Aorta (tissue), 5 donors: Measurements from ENCODE around the gene PAX4. TPM values are rescaled to one million over a fixed set of nuclear protein-coding genes. Genes with fewer than 3 reads are reported as not detected.

Experiments used
- ATAC-seq: fragments of 200-7000 bp; cut with Tn5 transposase; one replicate; pipeline ENCODE4 v1.9.1; 2022; ENCODE audit warnings: moderate library complexity; ENCODE audit not compliant: low FRiP score
- DNase-seq, 2 donors: peaks; one replicate each; pipeline ENCODE4 v3.0.0-alpha.2; 2020
- H3K27ac ChIP-seq, 2 donors: one replicate each; pipeline ENCODE4 v1.5.1; 2013; ENCODE audit warnings: low read length in 2 of 2, mild to moderate bottlenecking in 2 of 2, moderate library complexity in 2 of 2, control low read depth in 1 of 2, inconsistent platforms in 1 of 2, low read depth in 1 of 2
- H3K27me3 ChIP-seq, 2 donors: one replicate each; pipeline ENCODE4 v1.6.1; 2013; ENCODE audit warnings: control low read depth in 1 of 2, low read length in 1 of 2, mild to moderate bottlenecking in 1 of 2, moderate library complexity in 1 of 2; ENCODE audit not compliant: insufficient read depth in 2 of 2, control insufficient read depth in 1 of 2
- H3K36me3 ChIP-seq, 2 donors: one replicate each; pipeline ENCODE4 v1.6.1; 2013; ENCODE audit warnings: control low read depth in 1 of 2, low read length in 1 of 2, mild to moderate bottlenecking in 1 of 2; ENCODE audit not compliant: insufficient read depth in 2 of 2, control insufficient read depth in 1 of 2
- H3K4me1 ChIP-seq, 2 donors: one replicate each; pipeline ENCODE4 v1.6.1; 2013; ENCODE audit warnings: low read length in 2 of 2, control low read depth in 1 of 2, mild to moderate bottlenecking in 1 of 2, moderate library complexity in 1 of 2; ENCODE audit not compliant: insufficient read depth in 2 of 2, control insufficient read depth in 1 of 2
- H3K4me3 ChIP-seq, 2 donors: one replicate each; pipeline ENCODE4 v1.5.1; 2013; ENCODE audit warnings: low read length in 2 of 2, control low read depth in 1 of 2, mild to moderate bottlenecking in 1 of 2
- H3K9me3 ChIP-seq: one replicate; pipeline ENCODE4 v1.6.1; 2013; ENCODE audit warnings: mild to moderate bottlenecking, low read length; ENCODE audit not compliant: control insufficient read depth
- WGBS, 2 donors: extraction: QIAGEN DNeasy Blood & Tissue Kit; methylation state at CpG; one replicate each; pipeline ENCODE4 v1.1.7; 2013; 5-methylcytosine and 5-hydroxymethylcytosine counted together
- intact Hi-C, 2 donors: fragments of 100-400 bp; cut with DNase I; formaldehyde crosslinking; loops; one replicate each; pipeline versions ENCODE4 v1.14.2 to v1.15.0; 2022
- polyA plus RNA-seq, 2 donors: library from polyadenylated mRNA; stranded (reverse); fragments of 200-250 nt; gene quantifications; one replicate each; pipeline ENCODE4 v1.2.3, GENCODE V29; 2013
- total RNA-seq, 2 donors: library from RNA; stranded (reverse); fragmentation: NEBNext Ultra II Directional; extraction: Animal tissue kit (Norgen Biotek cat#: 25700); gene quantifications; one replicate each; pipeline ENCODE4 v1.2.1, GENCODE V29; 2021
- donor health status: healthy with polysubstance abuse.
- donor health status: Bipolar disorder and iron deficiency.
- donor health status: DM: no; HTN: no; CAD: no.
- donor health status: DM: no; HTN: no; CAD: no.
- donor health status: DM: yes; HTN: yes; CAD: no.

PAX4 gene
- total and polyA plus RNA-seq, 4 donors: not detected

DNA sequence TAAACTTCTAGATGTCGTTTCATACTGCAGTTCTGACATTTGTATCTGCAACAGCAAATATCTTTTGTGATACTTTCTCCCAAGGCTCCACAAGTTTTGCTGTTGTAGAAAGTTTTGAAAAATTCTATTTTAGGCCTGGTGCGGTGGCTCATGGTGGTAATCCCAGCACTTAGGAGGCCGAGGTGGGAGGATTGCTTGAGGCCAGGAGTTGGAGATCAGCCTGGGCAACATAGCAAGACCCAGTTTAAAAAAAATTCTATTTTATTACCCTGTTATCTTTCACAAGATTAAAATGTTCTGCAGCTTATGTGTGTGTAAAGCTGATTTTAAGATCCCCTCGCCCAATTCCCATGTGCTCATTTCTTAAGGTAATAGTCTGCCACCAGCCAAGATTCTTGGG is 35.5 kb upstream of the PAX4 start:
- intact Hi-C loops: loop anchor here in 1 of 2 donors (5.0 kb wide), 1 partner anchor 66 kb away; the partner anchor contains the start of genes ARF5 and GCC1
- H3K4me1 ChIP-seq: no peaks in the 10 kb centered on the region
- DNase-seq (no peak), ATAC-seq (no peak)
- WGBS, 2 donors: 82 to 83% methylated on average over 4 of the region's 4 CpGs
- no peak overlapping the region for H3K4me3 ChIP-seq
- no peaks in the 10 kb centered on the region for H3K27me3 ChIP-seq
- no peaks in the 10 kb centered on the region for H3K9me3 ChIP-seq
- H3K36me3 ChIP-seq: no peaks in the 10 kb centered on the region
- H3K27ac ChIP-seq: no peak overlapping the region

DNA sequence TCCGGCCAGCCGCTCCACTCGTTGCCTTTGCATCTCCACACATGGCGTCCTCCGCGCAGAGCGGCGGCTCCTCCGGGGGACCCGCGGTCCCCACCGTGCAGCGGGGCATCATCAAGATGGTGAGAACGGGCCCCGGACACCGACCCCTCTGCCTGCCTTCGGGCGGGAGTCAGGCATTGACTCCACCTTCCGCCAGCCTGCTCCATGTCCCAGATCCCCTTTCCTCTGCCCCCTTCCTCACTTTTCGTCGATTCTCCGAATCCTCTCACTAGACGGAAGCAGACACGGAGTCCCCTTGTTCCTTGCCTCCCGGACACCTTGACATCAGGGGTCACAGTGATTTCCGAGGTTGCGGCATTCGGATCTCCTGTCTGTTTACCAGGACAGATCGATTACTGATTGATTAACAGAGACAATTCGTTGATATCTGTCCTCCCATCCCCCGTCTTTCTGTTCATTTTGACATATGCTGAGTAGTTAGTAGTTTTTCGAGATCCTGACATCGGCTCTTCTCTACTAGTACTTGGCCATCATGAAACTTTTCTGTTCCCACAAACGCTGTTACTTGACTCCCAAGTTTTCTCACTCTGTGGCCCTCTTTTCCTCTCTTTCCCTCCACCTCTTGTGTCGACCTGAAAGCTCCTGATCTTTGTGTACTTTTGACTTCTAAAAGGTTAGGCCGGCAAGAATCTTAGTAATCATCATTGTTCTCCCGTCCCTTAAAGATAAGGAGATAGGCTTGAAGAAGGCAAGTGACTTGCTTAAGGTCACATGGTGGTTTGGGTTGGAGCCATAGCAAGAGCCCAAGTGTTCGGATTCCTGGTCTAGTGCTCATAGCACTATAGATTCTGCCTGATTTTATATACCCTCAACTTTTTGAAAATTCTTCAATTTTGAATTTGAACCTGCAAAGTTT is 34.6 kb upstream of the PAX4 start:
- peak overlapping the region; percentile 3 to 79 for H3K4me3 ChIP-seq
- H3K27ac ChIP-seq: peak overlapping the region in 1 of 2 donors; percentile 45
- no peaks in the 10 kb centered on the region for H3K9me3 ChIP-seq
- no peaks in the 10 kb centered on the region for H3K4me1 ChIP-seq
- H3K36me3 ChIP-seq: no peaks in the 10 kb centered on the region
- intact Hi-C loops: loop anchor here in 1 of 2 donors (5.0 kb wide), 1 partner anchor 65 kb away; the partner anchor contains the start of genes ARF5 and GCC1
- ATAC-seq: no peak
- no peaks in the 10 kb centered on the region for H3K27me3 ChIP-seq
- WGBS, 2 donors: 1% methylated on average over 38 of the region's 38 CpGs
- DNase-seq: no peak

DNA sequence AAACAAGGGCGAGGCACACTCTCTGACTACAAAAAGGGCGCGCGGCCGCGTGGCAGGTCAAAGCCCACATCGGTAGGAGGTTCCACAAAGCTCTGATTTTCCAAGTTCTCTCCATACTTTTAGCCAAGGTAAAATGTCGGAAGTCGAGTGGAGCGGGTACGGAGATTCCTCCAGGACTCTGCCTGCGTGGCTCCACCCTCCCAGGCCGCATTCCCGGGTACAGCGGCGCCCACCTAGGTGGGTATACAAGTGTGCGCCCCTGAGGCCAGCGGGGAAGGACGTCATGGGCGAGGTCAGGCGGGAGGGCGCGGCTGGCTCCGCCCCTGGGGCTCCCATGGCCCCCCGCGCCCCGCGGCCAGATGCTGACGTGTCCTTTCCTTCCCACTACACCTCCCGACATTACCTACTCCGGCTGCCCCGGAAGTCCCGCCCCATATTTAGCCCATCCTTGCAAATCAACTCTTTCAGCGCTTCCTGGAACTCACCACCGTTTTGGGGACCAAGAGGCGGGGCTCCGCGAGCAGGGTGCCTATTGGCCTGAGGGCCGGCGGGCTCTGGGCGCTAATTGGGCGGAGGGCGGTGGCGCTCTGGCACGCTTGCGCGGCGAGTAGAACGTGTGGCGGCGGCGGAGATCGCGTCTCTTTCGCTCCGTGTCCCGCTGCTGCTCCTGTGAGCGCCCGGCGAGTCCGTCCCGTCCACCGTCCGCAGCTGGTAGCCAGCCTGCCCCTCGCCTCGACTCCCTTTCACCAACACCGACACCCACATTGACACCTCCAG is 33.8 kb upstream of the PAX4 start, which contains the start of gene SND1:
Gene SND1 (plus strand): TSS at position 639 of the 777 bp plus-strand sequence. CDS start 180 bp downstream, outside the sequence.
- peak within 1 kb of the TSS; percentile 72 to 79 for H3K4me3 ChIP-seq
- 0 to 1% methylated on average over 61 to 67 of the region's 67 CpGs for WGBS, 2 donors
- intact Hi-C loops: loop anchor here (2.0 to 5.0 kb wide), 2 partner anchors 64 to 259 kb away; partner anchors contain the start of genes ARF5 (in 1 of the 2), GCC1 (in 1 of the 2) and ZNF800 (in 1 of the 2)

DNA sequence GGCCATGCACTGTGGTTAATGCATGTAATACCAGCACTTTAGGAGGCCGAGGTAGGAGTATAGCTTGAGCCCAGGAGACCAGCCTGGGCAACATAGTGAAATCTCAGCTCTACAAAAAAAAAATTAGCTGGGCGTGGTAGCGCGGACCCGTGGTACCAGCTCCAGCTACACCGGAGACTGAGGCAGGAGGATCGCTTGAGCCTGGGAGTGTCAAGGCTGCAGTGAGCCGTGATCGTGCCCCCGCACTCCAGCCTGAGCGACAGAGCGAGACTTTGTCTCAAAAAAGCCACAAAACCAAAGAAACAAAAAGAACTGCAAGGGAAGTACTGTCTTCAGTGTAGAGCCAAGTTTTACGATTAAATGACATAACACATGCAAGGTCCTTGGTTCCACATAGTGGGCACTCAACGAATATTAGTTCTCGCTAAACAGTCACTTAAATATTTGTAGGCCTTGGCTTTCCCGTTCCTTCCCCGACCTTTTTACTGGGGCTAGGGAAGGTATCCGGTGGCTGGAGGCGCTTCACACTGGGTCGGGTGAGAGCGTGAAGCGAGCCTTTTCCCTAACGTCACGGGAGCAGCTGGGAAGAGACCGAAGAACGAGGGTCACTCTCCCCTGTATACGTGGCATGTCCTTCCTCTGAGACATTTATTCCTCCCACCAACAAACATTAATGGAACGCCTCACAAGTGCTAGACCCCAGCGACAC is 33.1 kb upstream of the PAX4 start:
- Histone ChIP-seq H3K36me3 (no peaks in the 10 kb centered on the region), H3K27ac (peak overlapping the region; percentile 43 to 93), H3K4me3 (peak overlapping the region; percentile 45 to 72), H3K9me3 (no peaks in the 10 kb centered on the region), H3K27me3 (no peaks in the 10 kb centered on the region), H3K4me1 (no peaks in the 10 kb centered on the region)
- WGBS, 2 donors: 49 to 55% methylated on average over 29 of the region's 29 CpGs
- intact Hi-C loops: loop anchor here (1.0 to 5.0 kb wide), 3 partner anchors 63 to 258 kb away; partner anchors contain the start of genes ARF5 (in 2 of the 2), GCC1 (in 1 of the 2) and ZNF800 (in 1 of the 2)
- ATAC-seq: no peak
- no peak for DNase-seq

More for the DNA sequence above, 33.8 kb upstream of the PAX4 start, which contains the start of gene SND1:
- DNase-seq (peak; percentile 99 to 100), ATAC-seq (peak; percentile 98)
- Histone ChIP-seq H3K36me3 (no peaks in the 10 kb centered on the region), H3K27ac (peak within 1 kb of the TSS; percentile 43 to 93), H3K27me3 (no peaks in the 10 kb centered on the region), H3K4me1 (no peaks in the 10 kb centered on the region), H3K9me3 (no peaks in the 10 kb centered on the region)

DNA sequence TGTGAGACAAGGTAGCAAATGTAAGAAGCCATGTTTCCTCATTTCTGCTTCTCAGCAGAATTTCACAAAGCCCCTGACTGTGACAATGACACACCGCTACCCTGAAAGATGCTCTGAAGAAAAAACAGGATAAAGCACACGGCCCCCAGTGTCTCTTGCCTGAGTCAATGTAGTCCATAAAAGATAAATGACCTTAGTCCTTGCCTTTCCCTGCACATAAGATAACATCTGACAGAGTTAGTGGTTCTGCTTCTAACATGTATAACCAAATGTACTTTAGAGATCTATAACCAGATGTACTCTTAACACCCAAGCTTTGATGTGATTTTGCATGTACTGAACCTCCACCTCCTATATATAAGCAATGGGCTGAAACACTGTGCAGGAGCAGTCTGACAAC is 31.0 kb upstream of the PAX4 start:
- Histone ChIP-seq H3K4me1 (no peaks in the 10 kb centered on the region), H3K9me3 (no peaks in the 10 kb centered on the region), H3K27me3 (no peaks in the 10 kb centered on the region), H3K4me3 (no peak overlapping the region), H3K27ac (no peak overlapping the region), H3K36me3 (no peaks in the 10 kb centered on the region)
- DNase-seq: no peak
- intact Hi-C loops: no loop called here
- no peak for ATAC-seq
- 72 to 81% methylated on average over 2 of the region's 2 CpGs for WGBS, 2 donors

DNA sequence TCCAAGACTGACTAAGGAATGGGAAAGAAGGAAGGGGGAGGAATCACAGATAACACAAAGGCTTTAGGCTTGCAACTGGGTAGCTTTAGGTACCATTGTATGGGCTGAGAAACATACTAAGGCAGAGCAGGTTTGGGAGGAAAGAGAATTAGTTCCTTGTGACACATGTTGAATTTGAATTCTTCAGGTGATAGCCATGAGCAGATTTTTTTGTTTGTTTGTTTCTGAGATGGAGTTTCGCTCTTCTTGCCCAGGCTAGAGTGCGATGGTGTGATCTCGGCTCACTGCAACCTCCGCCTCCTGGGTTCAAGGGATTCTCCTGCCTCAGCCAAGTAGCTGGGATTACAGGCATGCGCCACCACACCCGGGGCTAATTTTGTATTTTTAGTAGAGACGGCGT is 29.7 kb upstream of the PAX4 start:
- WGBS, 2 donors: 97 to 98% methylated on average over 8 of the region's 8 CpGs
- ATAC-seq (no peak), DNase-seq (no peak)
- Histone ChIP-seq H3K9me3 (no peaks in the 10 kb centered on the region), H3K27me3 (no peaks in the 10 kb centered on the region), H3K4me1 (no peaks in the 10 kb centered on the region), H3K27ac (no peak overlapping the region), H3K4me3 (no peak overlapping the region), H3K36me3 (no peaks in the 10 kb centered on the region)
- intact Hi-C loops: no loop called here

DNA sequence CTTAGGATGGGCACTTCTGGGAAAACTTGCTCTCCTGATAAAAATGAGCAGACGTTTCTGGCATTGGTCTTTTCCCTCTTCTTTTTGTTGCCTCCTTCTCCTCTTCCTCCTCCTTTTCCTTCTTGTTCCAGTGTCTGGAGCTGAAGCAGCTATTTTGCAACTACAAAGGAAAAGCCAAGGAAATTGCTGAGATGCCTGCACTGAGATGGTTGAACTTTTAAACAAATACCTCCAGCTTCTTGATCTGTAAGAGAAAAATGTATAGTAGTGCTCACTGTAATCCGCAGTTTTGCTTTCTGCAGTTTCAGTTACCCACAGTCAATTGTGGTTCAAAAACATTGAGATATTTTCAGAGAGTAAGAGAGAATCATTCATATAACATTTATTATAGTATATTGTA is 26.5 kb upstream of the PAX4 start:
- intact Hi-C loops: no loop called here
- no peak overlapping the region for H3K4me3 ChIP-seq
- no peaks in the 10 kb centered on the region for H3K36me3 ChIP-seq
- 52 to 66% methylated on average over 2 of the region's 2 CpGs for WGBS, 2 donors
- no peak for ATAC-seq
- H3K9me3 ChIP-seq: no peaks in the 10 kb centered on the region
- no peaks in the 10 kb centered on the region for H3K27me3 ChIP-seq
- no peaks in the 10 kb centered on the region for H3K4me1 ChIP-seq
- no peak overlapping the region for H3K27ac ChIP-seq
- DNase-seq: no peak

DNA sequence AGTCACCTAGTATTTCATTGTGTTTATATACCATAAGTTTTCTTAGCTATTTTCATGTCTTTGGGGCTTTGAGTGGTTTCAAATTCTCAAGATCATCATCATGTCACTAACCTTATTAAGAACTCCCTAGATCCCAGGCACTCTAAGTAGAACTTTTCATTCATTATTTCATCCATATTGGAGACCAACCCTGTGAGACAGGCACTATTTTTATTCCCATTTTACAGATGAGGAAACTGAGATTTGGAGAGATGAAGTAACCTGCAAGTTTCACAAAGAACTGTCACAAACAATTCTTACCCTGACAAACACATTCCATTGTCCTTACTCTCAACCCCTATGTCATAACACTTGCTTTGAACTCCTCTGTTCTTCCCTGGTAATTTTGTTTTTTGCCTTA is 20.3 kb upstream of the PAX4 start:
- Histone ChIP-seq H3K27me3 (no peaks in the 10 kb centered on the region), H3K4me3 (no peak overlapping the region), H3K9me3 (no peaks in the 10 kb centered on the region), H3K36me3 (no peaks in the 10 kb centered on the region), H3K4me1 (no peaks in the 10 kb centered on the region), H3K27ac (no peak overlapping the region)
- DNase-seq (no peak), ATAC-seq (no peak)
- intact Hi-C loops: no loop called here
